ENCODE measurements around the gene RAPGEF5. TPM values are rescaled to one million over a fixed set of nuclear protein-coding genes. Genes with fewer than 3 reads are reported as not detected.

Gene RAPGEF5
- total RNA-seq, 1 donor from 2014 or later, result 1.1 TPM

GRCh38 chr7:22394739-22395138, 37.8 kb upstream of the RAPGEF5 start:
- Histone ChIP-seq H3K27me3 (ENCODE audit: control insufficient read depth, insufficient read depth, low read length) (no peaks in the 10 kb centered on the region), H3K36me3 (ENCODE audit: control insufficient read depth, insufficient read depth, low read length) (no peaks in the 10 kb centered on the region), H3K4me3 (ENCODE audit: low read depth, low read length) (no peak overlapping the region)
- TF ChIP-seq CTCF (IDR thresholded peaks at IDR 0.05; ENCODE audit: insufficient read depth, low read length, poor library complexity, severe bottlenecking), result no peak
- DNase-seq (ENCODE audit: low read depth), result no peak

- Histone ChIP-seq H3K36me3 (ENCODE audit: control insufficient read depth, insufficient read depth, low read length) (no peaks in the 10 kb centered on the region), H3K4me3 (ENCODE audit: low read depth, low read length) (no peak overlapping the region), H3K27me3 (ENCODE audit: control insufficient read depth, insufficient read depth, low read length) (no peaks in the 10 kb centered on the region)
- TF ChIP-seq CTCF (IDR thresholded peaks at IDR 0.05; ENCODE audit: insufficient read depth, low read length, poor library complexity, severe bottlenecking), result no peak
- no peak for DNase-seq (ENCODE audit: low read depth)
Measured at GRCh38 chr7:22393913-22394729, 37.2 kb upstream of the RAPGEF5 start.

GRCh38 chr7:22390516-22390915, 33.6 kb upstream of the RAPGEF5 start:
- H3K27me3 ChIP-seq (ENCODE audit: control insufficient read depth, insufficient read depth, low read length), result no peaks in the 10 kb centered on the region
- TF ChIP-seq CTCF (IDR thresholded peaks at IDR 0.05; ENCODE audit: insufficient read depth, low read length, poor library complexity, severe bottlenecking), result no peak
- no peak for DNase-seq (ENCODE audit: low read depth)
- H3K4me3 ChIP-seq (ENCODE audit: low read depth, low read length), result no peak overlapping the region
- no peaks in the 10 kb centered on the region for H3K36me3 ChIP-seq (ENCODE audit: control insufficient read depth, insufficient read depth, low read length)

GRCh38 chr7:22389892-22390291, 32.9 kb upstream of the RAPGEF5 start:
- Histone ChIP-seq H3K27me3 (ENCODE audit: control insufficient read depth, insufficient read depth, low read length) (no peaks in the 10 kb centered on the region), H3K4me3 (ENCODE audit: low read depth, low read length) (no peak overlapping the region), H3K36me3 (ENCODE audit: control insufficient read depth, insufficient read depth, low read length) (no peaks in the 10 kb centered on the region)
- no peak for TF ChIP-seq CTCF (IDR thresholded peaks at IDR 0.05; ENCODE audit: insufficient read depth, low read length, poor library complexity, severe bottlenecking)
- DNase-seq (ENCODE audit: low read depth), result no peak

GRCh38 chr7:22387583-22387982, 30.6 kb upstream of the RAPGEF5 start:
- TF ChIP-seq CTCF (IDR thresholded peaks at IDR 0.05; ENCODE audit: insufficient read depth, low read length, poor library complexity, severe bottlenecking), result no peak
- Histone ChIP-seq H3K4me3 (ENCODE audit: low read depth, low read length) (no peak overlapping the region), H3K27me3 (ENCODE audit: control insufficient read depth, insufficient read depth, low read length) (no peaks in the 10 kb centered on the region), H3K36me3 (ENCODE audit: control insufficient read depth, insufficient read depth, low read length) (no peaks in the 10 kb centered on the region)
- no peak for DNase-seq (ENCODE audit: low read depth)

GRCh38 chr7:22386865-22387264, 29.9 kb upstream of the RAPGEF5 start:
- TF ChIP-seq CTCF (IDR thresholded peaks at IDR 0.05; ENCODE audit: insufficient read depth, low read length, poor library complexity, severe bottlenecking), result no peak
- Histone ChIP-seq H3K36me3 (ENCODE audit: control insufficient read depth, insufficient read depth, low read length) (no peaks in the 10 kb centered on the region), H3K4me3 (ENCODE audit: low read depth, low read length) (no peak overlapping the region), H3K27me3 (ENCODE audit: control insufficient read depth, insufficient read depth, low read length) (no peaks in the 10 kb centered on the region)
- DNase-seq (ENCODE audit: low read depth), result no peak
